Measurements from ENCODE around the gene FNDC7.

The FNDC7 gene

DNA sequence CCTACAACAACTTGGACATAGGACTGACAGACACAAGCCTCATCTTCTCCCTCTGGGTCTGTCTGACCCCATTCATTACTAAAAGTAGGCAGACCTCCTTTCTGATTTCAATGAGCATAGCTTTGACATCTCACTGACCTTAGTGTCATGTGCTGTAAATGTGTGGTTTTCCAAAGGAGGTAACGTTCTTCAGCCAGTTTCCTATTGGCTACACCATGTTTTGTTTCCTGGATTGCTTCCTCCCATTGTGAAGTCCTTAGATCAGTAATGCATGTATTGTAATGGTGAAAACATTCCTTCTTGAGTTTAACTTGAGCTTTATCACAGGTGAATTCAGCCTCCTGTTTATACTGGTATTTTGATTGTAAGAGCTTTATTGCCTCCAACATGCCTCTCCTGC lies 54.4 kb downstream of the FNDC7 start:
- Histone ChIP-seq H3K27ac (ENCODE audit: low read length) (no peak overlapping the region), H2AFZ (ENCODE audit: low read depth, low read length) (no peak overlapping the region), H3K36me3 (replicated peaks; ENCODE audit: low read depth, low read length) (no peaks in the 10 kb centered on the region), H3K4me2 (ENCODE audit: low read length) (no peak overlapping the region), H3K79me2 (ENCODE audit: low read length) (no peaks in the 10 kb centered on the region), H4K20me1 (ENCODE audit: insufficient read depth, low read length) (no peaks in the 10 kb centered on the region), H3K9me3 (ENCODE audit: insufficient read depth, low read length) (no peaks in the 10 kb centered on the region), H3K4me1 (ENCODE audit: low read length) (no peaks in the 10 kb centered on the region), H3K4me3 (ENCODE audit: low read length) (no peak overlapping the region), H3K9ac (ENCODE audit: low read length) (no peak overlapping the region), H3K27me3 (ENCODE audit: low read depth, low read length) (no peaks in the 10 kb centered on the region)
- TF ChIP-seq CTCF (IDR thresholded peaks at IDR 0.05; ENCODE audit: low read depth, low read length) (no peak), EZH2phosphoT487 (IDR thresholded peaks at IDR 0.05; ENCODE audit: low read depth) (no peak)

DNA sequence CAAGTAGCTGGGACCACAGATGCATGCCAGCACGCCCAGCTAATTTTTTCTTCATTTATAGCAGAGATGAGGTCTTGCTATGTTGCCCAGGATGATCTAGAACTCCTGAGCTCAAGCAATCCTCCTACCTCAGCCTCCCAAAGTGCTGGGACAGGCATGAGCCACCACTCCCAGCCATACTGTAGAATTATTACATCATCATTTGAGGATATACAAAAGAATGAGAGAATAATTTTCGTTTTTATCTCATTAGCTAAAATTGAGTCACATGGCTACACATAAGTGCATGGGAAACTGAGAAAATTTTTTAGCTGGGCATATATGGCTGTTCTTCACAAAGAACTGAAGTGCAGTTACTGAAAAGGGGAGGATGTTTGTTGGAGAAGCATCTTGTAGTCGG lies 55.0 kb downstream of the FNDC7 start:
- no peaks in the 10 kb centered on the region for H4K20me1 ChIP-seq (ENCODE audit: insufficient read depth, low read length)
- no peak overlapping the region for H3K27ac ChIP-seq (ENCODE audit: low read length)
- no peak overlapping the region for H2AFZ ChIP-seq (ENCODE audit: low read depth, low read length)
- no peak overlapping the region for H3K4me2 ChIP-seq (ENCODE audit: low read length)
- H3K4me3 ChIP-seq (ENCODE audit: low read length) = no peak overlapping the region
- H3K27me3 ChIP-seq (ENCODE audit: low read depth, low read length) = no peaks in the 10 kb centered on the region
- no peaks in the 10 kb centered on the region for H3K9me3 ChIP-seq (ENCODE audit: insufficient read depth, low read length)
- no peaks in the 10 kb centered on the region for H3K4me1 ChIP-seq (ENCODE audit: low read length)
- no peaks in the 10 kb centered on the region for H3K79me2 ChIP-seq (ENCODE audit: low read length)
- TF ChIP-seq CTCF (IDR thresholded peaks at IDR 0.05; ENCODE audit: low read depth, low read length) (no peak), EZH2phosphoT487 (IDR thresholded peaks at IDR 0.05; ENCODE audit: low read depth) (no peak)
- peaks cover 1% of the 10 kb centered on the region for H3K36me3 ChIP-seq (replicated peaks; ENCODE audit: low read depth, low read length)
- H3K9ac ChIP-seq (ENCODE audit: low read length) = no peak overlapping the region

- H4K20me1 ChIP-seq (ENCODE audit: insufficient read depth, low read length) = no peaks in the 10 kb centered on the region
- H2AFZ ChIP-seq (ENCODE audit: low read depth, low read length) = no peak overlapping the region
- H3K9me3 ChIP-seq (ENCODE audit: insufficient read depth, low read length) = no peaks in the 10 kb centered on the region
- H3K4me1 ChIP-seq (ENCODE audit: low read length) = no peaks in the 10 kb centered on the region
- peaks cover 3% of the 10 kb centered on the region for H3K36me3 ChIP-seq (replicated peaks; ENCODE audit: low read depth, low read length)
- H3K4me2 ChIP-seq (ENCODE audit: low read length) = no peak overlapping the region
- no peak overlapping the region for H3K27ac ChIP-seq (ENCODE audit: low read length)
- H3K27me3 ChIP-seq (ENCODE audit: low read depth, low read length) = no peaks in the 10 kb centered on the region
- no peaks in the 10 kb centered on the region for H3K79me2 ChIP-seq (ENCODE audit: low read length)
- TF ChIP-seq CTCF (IDR thresholded peaks at IDR 0.05; ENCODE audit: low read depth, low read length) (no peak), EZH2phosphoT487 (IDR thresholded peaks at IDR 0.05; ENCODE audit: low read depth) (no peak)
- H3K9ac ChIP-seq (ENCODE audit: low read length) = no peak overlapping the region
- no peak overlapping the region for H3K4me3 ChIP-seq (ENCODE audit: low read length)
Measured at GRCh38 chr1:108777839-108778238, 65.1 kb downstream of the FNDC7 start.

DNA sequence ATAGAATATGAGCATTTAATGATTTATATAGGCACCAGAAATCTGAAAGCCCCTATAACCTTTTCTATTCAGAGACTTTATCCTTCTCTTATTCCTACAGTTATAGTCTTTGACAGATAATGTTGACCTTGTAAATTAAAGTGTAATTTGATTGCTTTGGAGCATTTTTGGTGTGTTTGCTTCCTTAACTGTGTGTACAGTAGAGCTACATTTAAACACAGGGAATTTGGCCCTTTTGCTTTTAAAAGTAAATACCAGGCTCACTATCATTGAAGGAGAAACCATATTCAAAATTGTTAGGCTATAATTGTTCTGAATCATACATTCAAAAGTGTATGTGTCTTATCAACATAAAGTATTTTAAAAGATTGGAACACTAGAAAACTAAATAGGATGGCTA lies 66.7 kb downstream of the FNDC7 start:
- H3K4me2 ChIP-seq (ENCODE audit: low read length) = no peak overlapping the region

More for the DNA sequence above, 66.7 kb downstream of the FNDC7 start:
- H3K36me3 ChIP-seq (replicated peaks; ENCODE audit: low read depth, low read length) = peaks cover 13% of the 10 kb centered on the region
- no peaks in the 10 kb centered on the region for H4K20me1 ChIP-seq (ENCODE audit: insufficient read depth, low read length)
- no peak overlapping the region for H3K27ac ChIP-seq (ENCODE audit: low read length)
- no peak overlapping the region for H2AFZ ChIP-seq (ENCODE audit: low read depth, low read length)
- TF ChIP-seq CTCF (IDR thresholded peaks at IDR 0.05; ENCODE audit: low read depth, low read length) (no peak), EZH2phosphoT487 (IDR thresholded peaks at IDR 0.05; ENCODE audit: low read depth) (no peak)
- no peaks in the 10 kb centered on the region for H3K4me1 ChIP-seq (ENCODE audit: low read length)
- no peaks in the 10 kb centered on the region for H3K79me2 ChIP-seq (ENCODE audit: low read length)
- H3K27me3 ChIP-seq (ENCODE audit: low read depth, low read length) = no peaks in the 10 kb centered on the region
- no peak overlapping the region for H3K4me3 ChIP-seq (ENCODE audit: low read length)
- H3K9ac ChIP-seq (ENCODE audit: low read length) = no peak overlapping the region
- no peaks in the 10 kb centered on the region for H3K9me3 ChIP-seq (ENCODE audit: insufficient read depth, low read length)

All from OCI-LY3 (cell line).